GM04503 (cell line): ENCODE measurements around the gene ZNF319.

Experiments
- DNase-seq: peaks from one replicate; pipeline ENCODE4 v3.0.0-alpha.2; 2012; ENCODE audit warnings: low read depth

The ZNF319 gene

DNA sequence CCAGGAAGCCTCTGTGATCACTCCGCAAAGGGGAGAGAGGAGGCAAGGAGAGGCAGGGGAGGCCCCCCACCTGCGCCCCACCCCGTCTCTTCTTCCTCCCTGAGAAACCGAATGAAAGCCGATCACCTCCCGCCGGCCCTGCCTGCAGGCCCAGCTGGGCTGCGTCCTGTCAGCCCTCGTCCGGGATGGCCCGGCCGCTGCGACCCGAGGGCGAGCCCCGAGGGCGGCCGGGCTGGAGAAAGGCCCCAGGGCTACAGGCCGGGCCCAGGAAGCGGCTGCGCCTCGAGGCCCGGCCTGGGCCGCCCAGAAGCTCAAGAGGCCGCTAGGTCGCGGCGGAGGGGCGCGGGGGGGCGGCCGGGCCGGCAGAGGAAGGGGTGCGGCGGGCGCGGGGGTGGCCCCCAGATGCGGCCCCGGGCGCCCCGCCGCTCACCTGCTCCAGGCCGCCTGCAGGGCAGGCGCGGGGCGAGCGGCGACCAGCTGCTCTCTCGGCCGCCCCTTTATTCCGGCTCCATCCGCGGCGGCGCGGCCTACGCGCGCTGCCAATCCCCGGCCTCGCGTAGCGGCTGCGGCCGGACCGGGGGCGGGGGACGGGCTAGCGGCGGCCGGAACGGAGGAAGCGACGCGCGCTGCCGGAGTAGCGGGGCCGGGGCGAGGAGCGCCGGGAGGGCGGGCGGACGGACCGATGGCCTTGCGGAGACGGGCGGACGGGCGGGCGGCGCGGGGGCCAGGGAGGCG is at the start of gene ZNF319:
ZNF319 (minus strand) TSS at position 702 of the 735 bp plus-strand sequence. CDS start 2,407 bp downstream, outside the sequence.
- DNase-seq = no peak

DNA sequence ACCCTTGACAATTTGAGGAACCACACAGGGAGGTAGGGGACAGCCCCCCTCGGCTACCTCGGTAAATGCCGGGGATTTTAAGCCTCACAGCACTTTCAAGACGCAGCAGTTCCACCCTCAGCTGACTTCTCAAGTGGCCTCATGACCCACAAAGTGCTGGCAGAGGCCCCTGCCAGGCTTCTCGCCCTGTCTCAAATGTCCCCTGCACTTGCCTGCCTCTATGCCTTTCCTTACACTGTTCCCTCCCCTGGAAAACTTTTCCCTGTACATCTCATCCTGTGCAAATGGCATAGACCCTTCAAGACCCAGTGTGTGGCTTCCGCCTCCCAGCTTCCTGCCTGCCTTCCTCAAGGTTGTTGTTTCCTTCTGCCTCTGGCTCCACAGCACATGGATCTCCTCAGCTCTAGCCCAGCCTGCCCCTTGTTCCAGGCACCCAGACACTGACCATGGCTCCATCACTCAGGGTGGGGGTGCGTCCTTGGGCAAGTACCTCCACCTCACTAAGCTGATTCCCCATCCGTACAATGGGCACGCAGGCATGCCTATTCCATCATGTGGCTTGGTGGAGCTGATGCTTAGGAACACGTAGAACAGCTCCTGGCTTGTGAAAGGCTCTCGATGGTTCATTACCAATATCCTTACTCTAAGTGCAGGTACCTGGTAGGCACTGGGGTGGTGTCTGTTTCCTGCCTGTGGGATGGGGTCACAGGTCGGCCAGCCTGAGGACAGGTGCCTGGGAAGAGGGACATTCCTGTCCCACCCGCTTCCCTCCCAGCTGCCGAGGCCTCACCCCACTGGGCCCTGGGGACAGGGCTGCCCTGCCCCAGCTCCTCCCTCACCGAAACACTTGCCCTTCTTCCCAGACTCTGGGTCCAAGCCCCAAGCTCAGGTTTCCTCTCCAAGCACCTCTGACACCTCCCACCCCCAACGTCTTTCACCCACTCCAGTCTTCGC is 49.0 kb upstream of the ZNF319 start:
- no peak for DNase-seq

DNA sequence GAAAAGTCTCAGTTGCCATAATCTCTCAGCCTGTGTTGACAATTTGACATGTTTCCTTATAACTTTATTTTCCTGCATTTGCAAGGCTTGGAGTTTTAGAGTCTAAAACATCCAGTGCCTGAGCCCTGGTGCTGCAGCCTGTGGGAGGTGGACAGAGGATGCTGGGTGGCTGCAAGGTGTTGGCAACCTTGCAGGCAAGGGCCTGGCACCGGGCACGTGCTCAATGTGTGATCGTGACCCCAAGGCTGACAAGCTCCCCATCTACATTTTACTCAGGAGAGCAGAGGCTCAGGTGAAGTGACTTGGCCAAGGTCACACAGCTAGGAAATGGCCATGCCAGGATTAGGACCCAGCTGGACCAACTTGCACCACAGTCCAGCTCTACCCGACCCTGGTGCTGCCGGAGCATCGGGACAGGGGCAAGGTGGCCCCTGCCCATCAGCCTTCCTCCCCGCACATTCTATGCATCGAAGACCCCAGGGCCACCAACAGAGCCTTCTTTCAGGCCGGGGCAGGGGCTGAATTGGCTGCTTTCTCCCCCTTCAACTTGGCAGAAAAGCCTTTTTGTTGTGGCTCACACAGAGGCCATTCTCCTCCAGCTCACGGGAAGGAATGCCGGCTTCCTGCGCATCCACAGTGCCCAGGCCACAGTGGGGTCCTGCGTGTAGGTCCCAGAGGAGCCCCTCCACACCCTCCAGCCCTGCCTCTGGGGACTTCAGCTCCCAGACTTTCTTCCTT is 48.2 kb upstream of the ZNF319 start:
- no peak for DNase-seq

DNA sequence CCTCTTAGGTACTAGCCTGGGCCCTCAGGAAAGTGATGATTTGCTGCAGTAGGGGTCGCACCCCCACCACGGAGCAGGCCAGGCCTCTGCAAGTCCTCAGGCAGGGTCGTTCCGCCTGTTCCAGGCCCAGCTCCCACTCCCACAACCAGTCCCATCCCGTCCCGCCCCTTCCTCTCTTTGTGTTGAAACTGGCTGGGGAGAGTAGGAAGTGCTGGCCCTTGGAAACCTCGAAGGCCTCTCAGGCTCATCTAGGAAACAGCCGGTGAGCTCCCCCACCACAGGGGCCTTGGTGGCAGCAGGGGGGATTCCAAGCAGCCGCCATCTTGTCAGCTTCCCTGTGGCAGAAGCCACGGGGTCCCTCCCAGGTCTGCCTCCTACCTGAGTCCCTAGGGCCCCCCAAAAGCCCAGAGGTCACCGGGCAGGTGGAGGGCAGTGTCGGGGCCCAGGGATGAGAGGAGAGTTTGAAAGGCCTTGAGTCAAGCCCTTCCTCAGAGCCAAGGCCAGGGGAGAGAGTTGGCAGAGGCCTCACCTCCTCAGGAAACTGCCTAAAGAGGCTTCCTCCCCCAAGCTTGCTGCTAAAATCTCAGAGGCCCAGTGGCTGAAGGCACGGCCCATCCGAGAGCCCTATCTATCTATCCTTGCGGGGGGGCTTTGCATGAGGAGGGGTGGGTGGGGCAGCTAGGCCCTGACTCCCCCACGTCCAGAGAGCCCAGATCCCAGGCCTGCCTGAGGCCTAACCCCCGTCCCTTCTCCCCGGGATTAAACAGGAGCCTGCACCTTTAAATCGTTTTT is 47.3 kb upstream of the ZNF319 start:
- no peak for DNase-seq

DNA sequence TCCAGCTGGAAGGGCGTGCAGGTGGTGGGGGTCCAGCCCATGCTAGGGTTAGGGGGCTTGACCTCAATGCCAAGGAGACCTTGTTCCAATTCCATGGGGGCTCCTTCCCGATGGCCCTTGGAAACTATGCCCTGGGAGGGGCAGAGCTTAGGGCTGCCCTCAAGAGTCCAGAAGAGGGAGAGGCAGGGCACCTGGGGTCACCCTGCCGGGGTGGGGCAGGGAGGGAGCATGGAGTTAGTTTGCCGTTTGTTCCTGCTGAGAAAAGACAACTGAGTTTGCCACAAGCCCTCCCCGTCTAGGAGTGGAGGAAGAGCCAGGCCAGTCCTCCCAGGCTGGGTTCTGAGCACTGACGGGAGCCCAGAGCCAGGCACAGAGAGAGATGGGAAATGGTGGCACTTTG is 46.5 kb upstream of the ZNF319 start:
- DNase-seq = no peak

DNA sequence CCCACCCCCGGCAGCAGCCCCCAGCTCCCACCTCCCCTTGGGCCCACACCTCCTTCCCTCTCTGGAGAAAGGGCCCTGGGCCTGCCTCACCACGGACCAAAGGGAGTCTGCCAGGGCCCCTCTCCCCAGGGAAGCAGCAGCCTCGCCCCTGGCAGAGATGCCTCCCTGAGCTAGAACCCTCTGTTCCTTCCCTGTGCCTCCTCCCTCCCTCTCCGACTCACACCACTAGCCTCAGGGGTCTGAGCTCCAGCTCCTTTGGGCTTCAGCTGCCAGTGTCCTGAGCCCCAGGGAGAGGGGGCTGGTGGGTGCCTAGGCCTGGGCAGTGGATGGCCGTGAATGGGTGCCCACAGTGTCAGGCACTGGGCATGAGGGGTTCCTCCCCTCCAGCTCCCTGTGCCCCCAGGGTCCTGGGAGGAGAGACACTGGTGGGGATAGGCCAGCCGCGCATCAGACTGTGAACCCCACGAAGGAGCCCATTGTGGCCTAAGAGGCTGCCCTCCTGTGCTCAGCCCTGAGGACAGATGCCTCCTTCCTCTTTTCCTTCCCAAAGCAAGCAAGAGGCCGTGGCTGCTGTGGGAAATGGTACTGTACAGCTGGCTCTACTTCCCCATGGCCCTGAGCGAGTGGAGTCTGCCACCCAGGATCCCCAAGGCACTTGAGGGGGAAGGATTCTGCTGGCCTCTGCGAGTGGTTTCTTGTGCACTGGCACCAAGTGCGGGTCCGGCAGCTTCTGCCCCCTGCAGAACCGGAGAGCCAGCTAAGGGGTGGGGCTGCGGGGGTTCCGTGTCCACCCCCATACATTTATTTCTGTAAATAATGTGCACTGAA is 45.8 kb upstream of the ZNF319 start:
- DNase-seq = no peak

DNA sequence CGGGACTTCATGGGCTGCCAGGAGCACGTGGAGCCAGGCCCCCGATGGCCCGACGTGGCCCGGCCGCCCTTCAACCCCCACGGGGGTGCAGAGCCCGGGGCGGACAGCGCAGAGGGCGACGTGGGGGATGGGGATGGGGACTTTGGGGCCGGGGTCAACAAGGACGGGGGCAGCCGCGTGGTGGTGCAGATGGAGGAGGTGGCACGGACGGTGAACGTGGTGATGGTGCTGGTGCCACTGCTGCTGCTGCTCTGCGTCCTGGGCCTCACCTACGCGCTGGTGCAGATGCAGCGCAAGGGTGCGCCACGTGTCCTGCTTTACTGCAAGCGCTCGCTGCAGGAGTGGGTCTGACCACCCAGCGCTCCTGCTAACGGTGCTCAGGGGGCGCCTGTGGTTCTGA is 44.6 kb upstream of the ZNF319 start:
- no peak for DNase-seq

DNA sequence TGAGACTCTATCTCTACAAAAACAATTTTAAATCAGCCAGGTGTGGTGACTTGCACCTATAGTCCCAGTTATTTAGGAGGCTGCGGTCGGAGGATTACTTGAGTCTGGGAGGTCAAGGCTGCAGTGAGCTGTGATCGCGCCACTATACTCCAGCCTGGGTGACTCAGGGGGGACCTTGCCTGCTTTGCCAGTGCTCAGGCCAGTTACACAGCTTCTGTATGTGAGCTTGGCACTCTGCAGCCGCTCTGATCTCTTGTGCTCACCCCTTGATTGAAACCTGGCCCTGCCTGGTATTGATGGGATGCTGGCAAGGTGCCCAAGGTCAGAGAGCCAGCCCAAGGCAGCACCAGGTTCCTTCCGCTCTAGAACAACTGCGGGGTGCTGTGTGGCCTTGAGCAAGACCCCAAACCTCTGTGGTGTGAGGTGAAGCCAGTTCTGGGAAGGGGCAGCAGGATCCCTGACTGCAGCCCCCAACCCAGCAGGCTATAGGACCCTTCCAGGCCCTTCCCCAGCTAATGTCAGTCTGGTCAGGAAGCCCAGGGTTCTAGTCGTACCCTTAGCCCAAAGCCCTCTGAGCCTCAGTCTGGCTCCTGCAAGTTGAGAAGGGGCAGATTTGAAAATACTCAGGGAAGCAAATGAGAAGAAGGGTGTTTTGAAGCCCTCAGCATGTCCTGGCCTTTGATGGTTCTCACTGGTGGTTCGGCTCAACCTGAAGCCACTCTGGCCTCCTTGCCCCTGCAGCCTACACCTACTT is 44.0 kb upstream of the ZNF319 start:
- no peak for DNase-seq

DNA sequence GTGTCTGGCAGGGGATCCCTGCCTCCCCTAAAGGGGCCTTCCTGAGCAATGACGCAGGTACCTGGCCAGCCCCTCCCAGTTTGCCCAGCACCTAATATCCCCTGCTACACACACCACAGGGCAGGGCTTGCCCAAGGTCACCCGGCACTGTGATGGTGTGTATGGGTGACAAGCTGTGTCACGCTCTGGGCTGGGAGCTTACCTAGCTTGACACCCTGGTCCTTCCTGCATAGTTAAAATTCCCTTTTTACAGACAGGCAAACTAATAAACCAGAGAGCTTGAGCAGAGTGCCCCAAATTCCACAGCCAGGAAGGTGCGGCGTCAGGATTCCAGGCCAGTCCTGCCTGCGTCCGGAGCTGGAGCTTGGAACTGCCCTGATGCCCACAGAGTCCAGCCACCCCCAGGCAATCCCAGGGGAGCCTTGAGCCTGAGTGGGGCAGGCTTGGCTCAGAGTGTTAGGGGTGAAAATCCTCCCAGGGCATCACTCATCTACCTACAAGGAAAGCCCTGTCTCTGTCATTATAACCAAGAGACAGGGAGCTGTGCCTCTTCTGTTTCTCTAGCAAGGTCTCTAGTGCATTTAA is 43.2 kb upstream of the ZNF319 start:
- no peak for DNase-seq

DNA sequence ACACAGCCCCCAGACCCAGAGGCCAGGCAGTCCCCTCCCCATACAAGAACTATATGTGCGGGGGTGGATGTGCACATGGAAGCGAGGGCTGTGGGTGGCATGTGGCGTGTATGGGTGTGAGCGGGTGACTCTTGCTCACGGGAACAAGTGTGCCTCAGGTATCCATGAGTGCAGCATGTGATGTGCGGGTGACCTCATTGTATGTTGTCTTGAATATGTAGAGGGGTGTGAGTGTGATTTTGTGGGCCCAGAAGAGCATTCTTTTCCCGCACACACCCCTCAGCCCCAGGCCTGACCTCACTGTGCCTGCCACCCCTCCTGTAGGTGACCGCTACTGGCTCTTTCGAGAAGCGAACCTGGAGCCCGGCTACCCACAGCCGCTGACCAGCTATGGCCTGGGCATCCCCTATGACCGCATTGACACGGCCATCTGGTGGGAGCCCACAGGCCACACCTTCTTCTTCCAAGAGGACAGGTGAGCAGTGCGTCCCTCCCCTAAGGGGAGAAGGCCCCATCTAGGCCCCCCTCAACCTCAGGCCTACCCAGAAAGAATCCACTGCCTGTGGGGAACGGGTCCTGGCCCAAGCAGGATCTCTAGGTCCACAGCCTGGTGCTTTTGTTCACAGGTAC is 42.5 kb upstream of the ZNF319 start:
- DNase-seq = no peak

DNA sequence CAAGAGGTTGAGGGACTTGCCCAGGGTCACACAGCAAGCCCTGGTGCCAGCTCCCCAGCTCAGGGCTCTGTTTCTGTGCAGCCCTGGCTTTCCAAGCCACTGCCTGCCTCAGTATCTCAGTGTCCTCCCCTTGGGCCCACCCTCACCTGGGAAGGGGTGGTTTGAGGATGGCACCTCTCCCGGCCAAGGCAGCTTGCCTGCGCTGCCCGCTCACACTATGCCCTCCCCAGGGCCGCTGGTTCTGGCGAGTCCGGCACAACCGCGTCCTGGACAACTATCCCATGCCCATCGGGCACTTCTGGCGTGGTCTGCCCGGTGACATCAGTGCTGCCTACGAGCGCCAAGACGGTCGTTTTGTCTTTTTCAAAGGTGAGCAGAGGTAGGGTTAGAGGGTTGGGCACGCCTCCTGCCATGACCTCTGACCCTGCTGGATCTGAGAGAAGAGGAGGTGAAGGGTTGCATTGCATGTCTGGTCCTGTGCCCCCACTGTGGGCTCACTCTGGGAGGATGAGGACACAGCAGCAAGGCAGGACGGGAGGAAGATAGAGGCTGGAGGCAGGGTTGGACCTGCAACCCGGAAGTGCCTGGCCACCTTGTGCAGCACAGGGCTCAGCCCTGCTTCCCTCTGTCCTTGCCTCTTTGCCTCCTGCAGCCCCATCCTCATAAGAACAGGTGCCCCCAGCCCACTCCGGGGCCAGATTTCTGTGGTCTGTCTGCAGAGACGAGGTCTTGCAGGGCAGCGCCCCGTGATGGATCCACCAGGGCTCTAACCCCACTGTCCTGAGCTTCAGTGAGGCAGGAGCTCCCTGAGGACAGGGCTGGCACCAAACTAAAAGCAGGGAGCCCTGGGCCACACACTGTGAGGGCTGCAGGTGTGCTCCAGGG is 41.8 kb upstream of the ZNF319 start:
- DNase-seq = no peak

DNA sequence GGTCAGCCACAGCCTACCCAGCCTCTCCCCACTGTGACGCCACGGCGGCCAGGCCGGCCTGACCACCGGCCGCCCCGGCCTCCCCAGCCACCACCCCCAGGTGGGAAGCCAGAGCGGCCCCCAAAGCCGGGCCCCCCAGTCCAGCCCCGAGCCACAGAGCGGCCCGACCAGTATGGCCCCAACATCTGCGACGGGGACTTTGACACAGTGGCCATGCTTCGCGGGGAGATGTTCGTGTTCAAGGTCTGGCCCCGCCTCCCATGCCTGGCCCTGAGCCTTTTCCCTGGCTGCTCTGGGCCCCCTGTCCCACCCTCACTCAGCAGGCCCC is 41.1 kb upstream of the ZNF319 start:
- no peak for DNase-seq

DNA sequence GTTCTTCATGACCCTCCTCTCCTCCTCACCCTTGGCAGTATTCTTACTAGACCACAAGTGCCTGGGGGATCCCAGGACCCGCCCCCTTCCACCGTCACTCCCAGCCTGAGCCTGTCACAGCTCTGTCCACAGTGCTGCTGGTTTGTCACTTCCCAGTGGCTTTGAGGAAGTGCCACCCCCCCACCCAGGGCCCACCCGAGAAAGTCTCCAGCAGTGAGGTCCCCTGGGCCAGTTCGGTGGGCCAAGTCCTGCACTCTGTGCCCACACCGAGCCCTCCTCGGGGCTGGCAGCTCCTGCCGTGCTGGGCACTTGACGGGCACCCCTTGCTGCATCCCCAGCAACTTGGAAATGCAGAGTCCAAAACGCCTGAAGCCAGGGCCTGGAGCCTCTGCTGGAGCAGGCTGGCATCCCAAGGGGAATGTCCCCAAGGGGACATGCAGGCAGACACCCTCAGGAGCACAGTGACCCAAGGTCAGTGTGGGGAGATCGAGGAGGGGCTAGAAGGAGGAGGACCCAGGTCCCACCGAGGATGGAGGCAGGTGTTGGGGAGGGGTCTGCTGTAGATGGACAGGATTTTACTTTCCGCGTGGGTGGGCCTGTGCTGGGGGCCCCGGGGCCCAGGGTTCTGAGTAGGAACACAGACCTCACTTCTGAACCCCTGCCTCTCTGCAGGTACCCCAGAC is 40.6 kb upstream of the ZNF319 start:
- no peak for DNase-seq

DNA sequence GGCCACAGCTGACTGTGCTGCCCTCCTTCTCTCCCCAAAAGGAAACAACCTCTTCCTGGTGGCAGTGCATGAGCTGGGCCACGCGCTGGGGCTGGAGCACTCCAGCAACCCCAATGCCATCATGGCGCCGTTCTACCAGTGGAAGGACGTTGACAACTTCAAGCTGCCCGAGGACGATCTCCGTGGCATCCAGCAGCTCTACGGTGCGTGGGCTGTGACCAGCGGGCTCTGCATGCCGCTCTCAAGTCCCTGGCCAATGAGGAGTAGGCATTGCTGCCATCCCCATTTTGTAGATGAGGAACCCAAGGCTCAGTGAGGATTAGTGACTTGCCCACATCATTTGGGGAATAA is 40.0 kb upstream of the ZNF319 start:
- no peak for DNase-seq

DNA sequence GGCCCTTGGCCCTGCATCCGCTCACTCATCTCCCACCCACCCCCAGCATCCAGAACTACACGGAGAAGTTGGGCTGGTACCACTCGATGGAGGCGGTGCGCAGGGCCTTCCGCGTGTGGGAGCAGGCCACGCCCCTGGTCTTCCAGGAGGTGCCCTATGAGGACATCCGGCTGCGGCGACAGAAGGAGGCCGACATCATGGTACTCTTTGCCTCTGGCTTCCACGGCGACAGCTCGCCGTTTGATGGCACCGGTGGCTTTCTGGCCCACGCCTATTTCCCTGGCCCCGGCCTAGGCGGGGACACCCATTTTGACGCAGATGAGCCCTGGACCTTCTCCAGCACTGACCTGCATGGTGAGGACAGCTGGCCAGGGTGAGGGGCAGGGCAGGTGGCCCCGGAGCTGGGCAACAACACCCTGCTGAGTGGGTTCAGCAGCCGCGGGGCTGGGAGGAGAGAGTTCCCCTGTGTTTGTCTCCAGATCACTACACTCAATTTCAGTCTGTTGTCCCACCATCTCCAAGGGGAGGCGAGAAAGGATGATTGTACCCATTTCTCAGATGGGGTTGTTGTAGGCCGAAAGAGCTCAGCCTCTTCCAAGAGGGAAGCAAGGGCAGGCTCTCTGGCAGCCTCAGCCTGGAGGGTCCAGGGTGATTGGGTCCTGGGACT is 39.5 kb upstream of the ZNF319 start:
- DNase-seq = no peak

DNA sequence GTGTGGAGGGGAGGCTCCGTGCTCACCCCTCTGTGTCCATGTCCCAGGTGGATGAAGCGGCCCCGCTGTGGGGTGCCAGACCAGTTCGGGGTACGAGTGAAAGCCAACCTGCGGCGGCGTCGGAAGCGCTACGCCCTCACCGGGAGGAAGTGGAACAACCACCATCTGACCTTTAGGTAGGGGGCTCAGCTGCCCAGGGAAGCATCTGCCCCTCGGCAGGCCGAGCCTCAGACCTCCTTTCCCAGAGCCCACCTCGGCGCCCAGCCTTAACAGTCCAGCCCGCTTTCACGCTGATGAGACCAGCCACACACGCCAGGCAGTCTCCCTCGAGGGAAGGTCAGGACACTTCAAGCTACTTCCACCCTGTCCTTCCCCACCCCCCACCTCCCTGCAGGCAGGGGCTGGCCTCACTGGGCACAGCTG is 37.8 kb upstream of the ZNF319 start:
- no peak for DNase-seq

DNA sequence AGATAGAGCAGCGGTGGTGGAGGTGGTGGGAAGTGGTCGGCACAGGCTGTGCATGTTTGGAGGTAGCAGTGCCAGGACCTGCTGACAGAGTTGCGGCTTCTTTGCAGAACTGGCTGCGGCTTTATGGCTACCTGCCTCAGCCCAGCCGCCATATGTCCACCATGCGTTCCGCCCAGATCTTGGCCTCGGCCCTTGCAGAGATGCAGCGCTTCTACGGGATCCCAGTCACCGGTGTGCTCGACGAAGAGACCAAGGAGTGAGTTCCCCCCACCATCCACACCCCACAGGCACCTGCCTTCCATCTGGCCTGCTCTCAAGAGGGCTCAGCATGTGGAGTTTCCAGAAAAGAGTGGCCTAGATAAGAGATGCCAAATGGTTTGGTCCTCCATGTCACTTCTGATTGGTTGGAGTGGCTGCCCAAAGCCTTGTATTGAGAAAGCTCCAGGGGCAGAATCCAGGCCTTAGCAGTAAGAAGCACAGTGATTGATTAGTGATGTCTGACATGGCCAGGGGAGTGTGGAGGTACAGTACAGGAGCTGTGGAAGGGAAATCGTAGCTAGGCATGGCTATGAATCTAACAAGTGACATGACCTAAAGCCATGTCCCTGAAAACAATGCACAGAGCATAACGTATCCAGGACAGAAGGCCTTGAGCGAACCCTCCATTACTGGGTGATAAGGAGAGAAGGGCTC is 37.0 kb upstream of the ZNF319 start:
- no peak for DNase-seq
